ENCODE results near the gene COL4A4.
"Not testable (repeated sequence)": the region's sequence is repeated elsewhere in the genome, so short reads cannot be mapped to it uniquely, and the experiment has no call there.

Gene COL4A4

GRCh38 chr2:227163998-227164762, at the start of gene COL4A4, which contains the start of gene COL4A3:
TSS of gene COL4A4 (minus strand) at chr2:227164205. CDS start at chr2:227147483, 16,722 bp downstream.
TSS of gene COL4A3 (plus strand) at chr2:227164624. CDS start at chr2:227164727, 103 bp downstream.
- no peak for DNase-seq

- DNase-seq = no peak
Observed at GRCh38 chr2:227207573-227207972, 43.6 kb upstream of the COL4A4 start.

- no peak for DNase-seq
Observed at GRCh38 chr2:227206406-227206805, 42.4 kb upstream of the COL4A4 start.

- DNase-seq = no peak
Observed at GRCh38 chr2:227205701-227206100, 41.7 kb upstream of the COL4A4 start.

- no peak for DNase-seq
Observed at GRCh38 chr2:227204452-227204851, 40.4 kb upstream of the COL4A4 start.

- no peak for DNase-seq
Observed at GRCh38 chr2:227201771-227202170, 37.8 kb upstream of the COL4A4 start.

GRCh38 chr2:227198866-227199265, 34.9 kb upstream of the COL4A4 start:
- DNase-seq = no peak

GRCh38 chr2:227194219-227194618, 30.2 kb upstream of the COL4A4 start:
- no peak for DNase-seq

GRCh38 chr2:227192491-227192890, 28.5 kb upstream of the COL4A4 start:
- no peak for DNase-seq

- no peak for DNase-seq
Observed at GRCh38 chr2:227191367-227191766, 27.4 kb upstream of the COL4A4 start.

GRCh38 chr2:227188292-227188691, 24.3 kb upstream of the COL4A4 start:
- no peak for DNase-seq

- DNase-seq = no peak
Observed at GRCh38 chr2:227186751-227187150, 22.7 kb upstream of the COL4A4 start.

- DNase-seq = no peak
Observed at GRCh38 chr2:227185615-227186232, 21.7 kb upstream of the COL4A4 start.

- DNase-seq = no peak
Observed at GRCh38 chr2:227183657-227184367, 19.8 kb upstream of the COL4A4 start.

- DNase-seq = no peak
Observed at GRCh38 chr2:227182765-227183164, 18.8 kb upstream of the COL4A4 start.

GRCh38 chr2:227180770-227181169, 16.8 kb upstream of the COL4A4 start:
- DNase-seq = no peak

GRCh38 chr2:227179988-227180685, 16.1 kb upstream of the COL4A4 start:
- DNase-seq = no peak

- no peak for DNase-seq
Observed at GRCh38 chr2:227177592-227178336, 13.8 kb upstream of the COL4A4 start.

GRCh38 chr2:227171779-227172178, 7.8 kb upstream of the COL4A4 start:
- not testable (repeated sequence) for DNase-seq

GRCh38 chr2:227164763-227165291, 822 bp upstream of the COL4A4 start:
- DNase-seq = no peak

GRCh38 chr2:227163485-227163997, 464 bp downstream of the COL4A4 start:
- no peak for DNase-seq

- no peak for DNase-seq
Observed at GRCh38 chr2:227161947-227162346, 2.1 kb downstream of the COL4A4 start.
